ENCODE results near the gene PIP5K1B.

- TF ChIP-seq CTCF (IDR thresholded peaks at IDR 0.05) (no peak), EP300 (IDR thresholded peaks at IDR 0.05) (no peak), POLR2AphosphoS5 (IDR thresholded peaks at IDR 0.05) (no peak)
These were observed 313.7 kb downstream of the PIP5K1B start for GRCh38 chr9:69018737-69019136.
